GM12878 (cell line): Measurements from ENCODE around the gene LRCH2. TPM values are rescaled to one million over a fixed set of nuclear protein-coding genes. Genes with fewer than 3 reads are reported as not detected.

Experiments
- ATAC-seq: fragments of 200-7000 bp; cut with Tn5 transposase; 3 replicates; pipeline ENCODE4 v1.9.1; 2020; ENCODE audit warnings: mild to moderate bottlenecking, moderate library complexity
- BruUV-seq: library from RNA; stranded (reverse); fragments of 400-500 nt; replicated peaks from 2 replicates; lab custom pipeline; 2021; lab: Mats Ljungman, UMichigan
- CTCF ChIA-PET: fragments of 300-600 bp; sonication (Branson Sonifier 250); formaldehyde crosslinking; extraction: SDS; loops from one replicate; lab custom pipeline; 2021; ENCODE audit warnings: inconsistent platforms; lab: Yijun Ruan, JAX
- POLR2A ChIA-PET: fragments of 350-600 bp; formaldehyde crosslinking; extraction: SDS; loops from one replicate; lab custom pipeline; 2021; ENCODE audit warnings: inconsistent platforms; lab: Charles Lee
- RAD21 ChIA-PET: fragments of 300-600 bp; sonication (Branson Sonifier 250); formaldehyde crosslinking; loops from one replicate; lab custom pipeline; 2023; ENCODE audit warnings: antibody characterized with exemption; ENCODE audit not compliant: unreplicated experiment; lab: Charles Lee
- SMC1A ChIA-PET: fragments of 300-600 bp; sonication (Branson Sonifier 250); formaldehyde crosslinking; loops from one replicate; lab custom pipeline; 2023; ENCODE audit not compliant: unreplicated experiment, uncharacterized antibody; lab: Charles Lee
- DNase-seq: peaks from one replicate; pipeline ENCODE4 v3.0.0-alpha.2; 2011; ENCODE audit warnings: low read depth, low spot score
- FAIRE-seq: peaks from 3 replicates; lab custom pipeline; 2011; peaks lifted over from hg19 to GRCh38; lab: Jason Lieb, UNC
- H2AFZ ChIP-seq: 2 replicates; pipeline ENCODE4 v1.6.0; 2011; ENCODE audit warnings: low read depth, low read length, control low read depth; ENCODE audit not compliant: control insufficient read depth
- H3K27ac ChIP-seq: 2 replicates; pipeline ENCODE4 v1.5.1; 2011; ENCODE audit warnings: control low read depth; ENCODE audit not compliant: control insufficient read depth, insufficient read depth
- H3K27me3 ChIP-seq, 2 experiments: replicated peaks in 1 of 2; 2 replicates each; pipeline versions ENCODE4 v1.6.0 to v1.6.1; 2011; ENCODE audit warnings: low read length in 1 of 2; ENCODE audit not compliant: control insufficient read depth in 2 of 2, insufficient read depth in 2 of 2
- H3K36me3 ChIP-seq, 2 experiments: 2 replicates each; pipeline ENCODE4 v1.5.1; 2011; ENCODE audit warnings: low read length in 1 of 2; ENCODE audit not compliant: control insufficient read depth in 2 of 2, insufficient read depth in 2 of 2
- H3K4me1 ChIP-seq: 2 replicates; pipeline ENCODE4 v1.6.1; 2011; ENCODE audit warnings: mild to moderate bottlenecking, low read length, moderate library complexity, mixed read lengths; ENCODE audit not compliant: control insufficient read depth, insufficient read depth
- H3K4me2 ChIP-seq: 2 replicates; pipeline ENCODE4 v1.6.0; 2011; ENCODE audit warnings: control low read depth; ENCODE audit not compliant: control insufficient read depth, insufficient read depth
- H3K4me3 ChIP-seq: fragments of 200-600 bp; sonication (generic); 2 replicates; pipeline ENCODE4 v1.5.1; 2016
- H3K79me2 ChIP-seq: 2 replicates; pipeline ENCODE4 v1.6.0; 2011; ENCODE audit warnings: low read length; ENCODE audit not compliant: control insufficient read depth, insufficient read depth
- H3K9ac ChIP-seq: 2 replicates; pipeline ENCODE4 v1.8.0; 2011; ENCODE audit warnings: low read length, control low read depth, mixed read lengths; ENCODE audit not compliant: control insufficient read depth, insufficient read depth
- H3K9me3 ChIP-seq: replicated peaks from 3 replicates; pipeline ENCODE4 v1.5.1; 2011; ENCODE audit warnings: mild to moderate bottlenecking, low read length; ENCODE audit not compliant: control insufficient read depth, insufficient read depth
- H4K20me1 ChIP-seq: 2 replicates; pipeline ENCODE4 v1.6.0; 2011; ENCODE audit not compliant: control insufficient read depth, insufficient read depth
- ATF2 ChIP-seq: IDR thresholded peaks from 2 replicates; pipeline ENCODE4 v1.6.1; 2012; ENCODE audit warnings: low read length, inconsistent platforms
- BACH1 ChIP-seq: fragments of 450-650 bp; IDR thresholded peaks from 2 replicates; pipeline ENCODE4 v1.6.1; 2017; ENCODE audit warnings: mild to moderate bottlenecking, borderline replicate concordance
- CBX3 ChIP-seq: fragments of 200-600 bp; sonication (generic); IDR thresholded peaks from 2 replicates; pipeline ENCODE4 v1.6.1; 2016; ENCODE audit warnings: low read depth, borderline replicate concordance
- CHD1 ChIP-seq: IDR thresholded peaks from 2 replicates; pipeline ENCODE4 v1.6.1; 2012; ENCODE audit warnings: low read depth, low read length, improper control_type of control experiment
- ELK1 ChIP-seq: IDR thresholded peaks from 2 replicates; pipeline ENCODE4 v1.6.1; 2012; ENCODE audit warnings: low read depth, low read length, improper control_type of control experiment
- KAT2A ChIP-seq: conservative IDR thresholded peaks from 2 replicates; pipeline ENCODE4 v1.6.1; 2011; ENCODE audit warnings: low read depth, low read length; ENCODE audit not compliant: control insufficient read depth
- MYC ChIP-seq: IDR thresholded peaks from 2 replicates; pipeline ENCODE4 v1.6.1; 2011; ENCODE audit warnings: mild to moderate bottlenecking, low read length, moderate library complexity, inconsistent platforms; ENCODE audit not compliant: insufficient read depth, insufficient replicate concordance, insufficient read length, severe bottlenecking
- NRF1 ChIP-seq: conservative IDR thresholded peaks from 2 replicates; pipeline ENCODE4 v1.6.1; 2011; ENCODE audit warnings: mild to moderate bottlenecking, low read depth, low read length, improper control_type of control experiment
- POLR2AphosphoS5 ChIP-seq: IDR thresholded peaks from 2 replicates; pipeline ENCODE4 v1.6.1; 2011; ENCODE audit warnings: mild to moderate bottlenecking, low read length, inconsistent platforms
- SMAD5 ChIP-seq: IDR thresholded peaks from 2 replicates; pipeline ENCODE4 v1.6.1; 2016; ENCODE audit warnings: antibody characterized with exemption, low read depth
- TBL1XR1 ChIP-seq: IDR thresholded peaks from 2 replicates; pipeline ENCODE4 v1.6.1; 2012; ENCODE audit warnings: low read depth, low read length, improper control_type of control experiment
- ZNF687 ChIP-seq: fragments of 450-650 bp; IDR thresholded peaks from 2 replicates; pipeline ENCODE4 v1.6.1; 2017; ENCODE audit warnings: mild to moderate bottlenecking, moderate library complexity
- WGBS: methylation state at CpG from one replicate; pipeline ENCODE4 v1.1.6; 2016; ENCODE audit warnings: low lambda C conversion rate; ENCODE audit not compliant: insufficient replicate concordance, insufficient coverage; ENCODE audit errors: missing lambda C conversion rate; 5-methylcytosine and 5-hydroxymethylcytosine counted together
- in situ Hi-C: fragments of 300-500 bp; cut with MboI; formaldehyde crosslinking; loops from 9 replicates; pipeline ENCODE4 v1.14.3; 2018; ENCODE audit warnings: mixed read lengths
- intact Hi-C: fragments of 100-400 bp; cut with micrococcal nuclease; formaldehyde crosslinking; loops from one replicate; pipeline ENCODE4 v1.14.2; 2022; ENCODE audit not compliant: unreplicated experiment
- polyA plus RNA-seq, 11 experiments: library from polyadenylated mRNA; depleted of rRNA in 4 of 11; unstranded in 6 of 11; stranded (reverse) in 5 of 11; fragments of >200 nt; fragmentation: Nextera tagmentation in 4 of 11; fragmentation: Illumina TruSeq in 1 of 11; extraction: Ambion mirVana in 4 of 11; extraction: Trizol in 1 of 11; gene quantifications; 1 replicate in 1 of 11; 2 replicates in 10 of 11; pipeline versions ENCODE4 v1.2.1 to v1.2.3, GENCODE V29; 2011 to 2016; ENCODE audit warnings: inconsistent platforms in 2 of 11, missing spikeins in 2 of 11, low read depth in 1 of 11
- total RNA-seq, 4 experiments: library from RNA; depleted of rRNA in 3 of 4; stranded (reverse); fragments of >200 nt in 3 of 4; fragmentation: Illumina TruSeq in 1 of 4; extraction: Trizol in 1 of 4; gene quantifications; 2 replicates each; pipeline versions ENCODE4 v1.2.1 to v1.2.3, GENCODE V29; 2013 to 2021
- TF ChIP-seq, protein P1 (sequence below), 3 experiments: IDR thresholded peaks in 2 of 3; conservative IDR thresholded peaks in 1 of 3; 2 replicates each; pipeline ENCODE4 v1.5.1; 2011; ENCODE audit warnings: low read depth in 3 of 3, low read length in 3 of 3, mild to moderate bottlenecking in 3 of 3, control low read depth in 2 of 3, moderate library complexity in 2 of 3, inconsistent platforms in 1 of 3, mixed read lengths in 1 of 3; ENCODE audit not compliant: control insufficient read depth in 2 of 3, insufficient read depth in 1 of 3; ENCODE audit errors: extremely low read depth in 1 of 3
- TF ChIP-seq, protein P2 (sequence below): IDR thresholded peaks from 2 replicates; pipeline ENCODE4 v1.6.1; 2012; ENCODE audit warnings: low read depth, low read length, improper control_type of control experiment

The LRCH2 gene
- total and polyA plus RNA-seq, 10 of the 15 experiments (the other 5 are each of a cell fraction or from before 2014, with no cell fraction given): 0.01 to 0.10 (median 0.03) TPM; not detected in 7

- intact Hi-C loops: no loop called here
- no TSS peak for BruUV-seq
- Histone ChIP-seq H3K4me3 (no peak overlapping the region), H4K20me1 (no peaks in the 10 kb centered on the region), H3K79me2 (no peaks in the 10 kb centered on the region), H3K4me2 (no peak overlapping the region), H3K9me3 (no peaks in the 10 kb centered on the region), H3K27ac (no peak overlapping the region), H3K36me3 (no peaks in the 10 kb centered on the region), H2AFZ (no peak overlapping the region), H3K4me1 (no peaks in the 10 kb centered on the region), H3K9ac (no peak overlapping the region), H3K27me3 (no peaks in the 10 kb centered on the region)
- no peak for ATAC-seq
- CTCF ChIA-PET: interaction anchor here (1.8 kb wide), 1 partner anchor 41 kb away, joined by 4 read pairs; no protein-coding TSS in a partner anchor
- WGBS: 46% methylated on average over 1 of the region's 1 CpG
- RAD21 ChIA-PET: no interaction called here
- POLR2A ChIA-PET: no interaction called here
- SMC1A ChIA-PET: interaction anchor here (1.2 to 1.5 kb wide), 3 partner anchors 10 to 376 kb away, joined by 3 to 4 read pairs (median 4); no protein-coding TSS in a partner anchor
- no peak for FAIRE-seq
- in situ Hi-C loops: no loop called here
- DNase-seq: no peak
- TF ChIP-seq CHD1 (no peak), TBL1XR1 (no peak), POLR2AphosphoS5 (no peak), MYC (no peak), CBX3 (no peak), ELK1 (no peak), BACH1 (no peak), ZNF687 (no peak), KAT2A (no peak), ATF2 (no peak), NRF1 (no peak), SMAD5 (no peak)
- TF ChIP-seq, protein P1, sequence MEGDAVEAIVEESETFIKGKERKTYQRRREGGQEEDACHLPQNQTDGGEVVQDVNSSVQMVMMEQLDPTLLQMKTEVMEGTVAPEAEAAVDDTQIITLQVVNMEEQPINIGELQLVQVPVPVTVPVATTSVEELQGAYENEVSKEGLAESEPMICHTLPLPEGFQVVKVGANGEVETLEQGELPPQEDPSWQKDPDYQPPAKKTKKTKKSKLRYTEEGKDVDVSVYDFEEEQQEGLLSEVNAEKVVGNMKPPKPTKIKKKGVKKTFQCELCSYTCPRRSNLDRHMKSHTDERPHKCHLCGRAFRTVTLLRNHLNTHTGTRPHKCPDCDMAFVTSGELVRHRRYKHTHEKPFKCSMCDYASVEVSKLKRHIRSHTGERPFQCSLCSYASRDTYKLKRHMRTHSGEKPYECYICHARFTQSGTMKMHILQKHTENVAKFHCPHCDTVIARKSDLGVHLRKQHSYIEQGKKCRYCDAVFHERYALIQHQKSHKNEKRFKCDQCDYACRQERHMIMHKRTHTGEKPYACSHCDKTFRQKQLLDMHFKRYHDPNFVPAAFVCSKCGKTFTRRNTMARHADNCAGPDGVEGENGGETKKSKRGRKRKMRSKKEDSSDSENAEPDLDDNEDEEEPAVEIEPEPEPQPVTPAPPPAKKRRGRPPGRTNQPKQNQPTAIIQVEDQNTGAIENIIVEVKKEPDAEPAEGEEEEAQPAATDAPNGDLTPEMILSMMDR (IDR thresholded peaks at IDR 0.05 in 2 of 3, conservative IDR thresholded peaks at IDR 0.05 in 1 of 3; ENCODE audit: control insufficient read depth in 2 of 3, extremely low read depth in 1 of 3, insufficient read depth in 1 of 3, low read depth in 3 of 3, low read length in 3 of 3): no peak
- TF ChIP-seq, protein P2, sequence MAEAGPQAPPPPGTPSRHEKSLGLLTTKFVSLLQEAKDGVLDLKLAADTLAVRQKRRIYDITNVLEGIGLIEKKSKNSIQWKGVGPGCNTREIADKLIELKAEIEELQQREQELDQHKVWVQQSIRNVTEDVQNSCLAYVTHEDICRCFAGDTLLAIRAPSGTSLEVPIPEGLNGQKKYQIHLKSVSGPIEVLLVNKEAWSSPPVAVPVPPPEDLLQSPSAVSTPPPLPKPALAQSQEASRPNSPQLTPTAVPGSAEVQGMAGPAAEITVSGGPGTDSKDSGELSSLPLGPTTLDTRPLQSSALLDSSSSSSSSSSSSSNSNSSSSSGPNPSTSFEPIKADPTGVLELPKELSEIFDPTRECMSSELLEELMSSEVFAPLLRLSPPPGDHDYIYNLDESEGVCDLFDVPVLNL: no peak
Measured at GRCh38 chrX:115269051-115269683, 35.3 kb upstream of the LRCH2 start.
